Stimulated activated CD4-positive, alpha-beta T cell treated with anti-CD3 and anti-CD28 coated beads, Interleukin-4, amount 100 ng/mL, for 48 hours (primary cell): ENCODE data around the gene SCUBE1.

Experiments used
- DNase-seq, 2 donors: peaks; one replicate each; pipeline ENCODE4 v3.0.0-alpha.2; 2020; ENCODE audit warnings: low read depth in 2 of 2

The SCUBE1 gene

GRCh38 chr22:43236411-43237166 lies 106.6 kb downstream of the SCUBE1 start:
- DNase-seq = no peak

GRCh38 chr22:43235445-43236409 lies 107.4 kb downstream of the SCUBE1 start:
- no peak for DNase-seq

- no peak for DNase-seq
Measured at GRCh38 chr22:43234264-43234988, 108.7 kb downstream of the SCUBE1 start.

GRCh38 chr22:43233529-43233928 lies 109.6 kb downstream of the SCUBE1 start:
- no peak for DNase-seq

GRCh38 chr22:43232445-43232844 lies 110.7 kb downstream of the SCUBE1 start:
- no peak for DNase-seq

- no peak for DNase-seq
Measured at GRCh38 chr22:43231724-43232034, 111.5 kb downstream of the SCUBE1 start.

GRCh38 chr22:43230971-43231723 lies 112.0 kb downstream of the SCUBE1 start:
- DNase-seq = peak; percentile 48 to 61

- DNase-seq = no peak
Measured at GRCh38 chr22:43230571-43230970, 112.6 kb downstream of the SCUBE1 start.

- DNase-seq = no peak
Measured at GRCh38 chr22:43228863-43229262, 114.3 kb downstream of the SCUBE1 start.

GRCh38 chr22:43228330-43228729 lies 114.8 kb downstream of the SCUBE1 start:
- DNase-seq = peak in 1 of 2 donors; percentile 15

- DNase-seq = no peak
Measured at GRCh38 chr22:43227239-43227630, 115.9 kb downstream of the SCUBE1 start.

- no peak for DNase-seq
Measured at GRCh38 chr22:43226377-43227238, 116.6 kb downstream of the SCUBE1 start.

GRCh38 chr22:43225609-43226008 lies 117.6 kb downstream of the SCUBE1 start:
- no peak for DNase-seq

- DNase-seq = no peak
Measured at GRCh38 chr22:43222987-43223386, 120.2 kb downstream of the SCUBE1 start.

- DNase-seq = no peak
Measured at GRCh38 chr22:43222262-43222661, 120.9 kb downstream of the SCUBE1 start.

- DNase-seq = no peak
Measured at GRCh38 chr22:43220625-43221380, 122.4 kb downstream of the SCUBE1 start.

- no peak for DNase-seq
Measured at GRCh38 chr22:43218786-43219185, 124.4 kb downstream of the SCUBE1 start.

GRCh38 chr22:43217285-43218030 lies 125.7 kb downstream of the SCUBE1 start:
- DNase-seq = no peak

- DNase-seq = no peak
Measured at GRCh38 chr22:43216738-43217137, 126.4 kb downstream of the SCUBE1 start.
